Measurements from ENCODE around the gene DGCR8.

DGCR8 gene

GRCh38 chr22:20102203-20102780, 22.3 kb downstream of the DGCR8 start:
- TF ChIP-seq CTCF (IDR thresholded peaks at IDR 0.05; ENCODE audit: low read length, missing control alignments) = no peak
- no peak overlapping the region for H3K4me3 ChIP-seq (replicated peaks; ENCODE audit: low read depth, low read length)
- DNase-seq (ENCODE audit: low read depth) = no peak

GRCh38 chr22:20105456-20106204, 25.6 kb downstream of the DGCR8 start:
- no peak overlapping the region for H3K4me3 ChIP-seq (replicated peaks; ENCODE audit: low read depth, low read length)
- no peak for DNase-seq (ENCODE audit: low read depth)
- no peak for TF ChIP-seq CTCF (IDR thresholded peaks at IDR 0.05; ENCODE audit: low read length, missing control alignments)

- TF ChIP-seq CTCF (IDR thresholded peaks at IDR 0.05; ENCODE audit: low read length, missing control alignments) = no peak
- no peak for DNase-seq (ENCODE audit: low read depth)
- H3K4me3 ChIP-seq (replicated peaks; ENCODE audit: low read depth, low read length) = no peak overlapping the region
These were observed 26.3 kb downstream of the DGCR8 start for GRCh38 chr22:20106205-20106848.

GRCh38 chr22:20106849-20107237, 26.8 kb downstream of the DGCR8 start:
- H3K4me3 ChIP-seq (replicated peaks; ENCODE audit: low read depth, low read length) = no peak overlapping the region
- DNase-seq (ENCODE audit: low read depth) = no peak
- no peak for TF ChIP-seq CTCF (IDR thresholded peaks at IDR 0.05; ENCODE audit: low read length, missing control alignments)

- no peak overlapping the region for H3K4me3 ChIP-seq (replicated peaks; ENCODE audit: low read depth, low read length)
- no peak for DNase-seq (ENCODE audit: low read depth)
- TF ChIP-seq CTCF (IDR thresholded peaks at IDR 0.05; ENCODE audit: low read length, missing control alignments) = no peak
These were observed 27.4 kb downstream of the DGCR8 start for GRCh38 chr22:20107471-20107901.

- TF ChIP-seq CTCF (IDR thresholded peaks at IDR 0.05; ENCODE audit: low read length, missing control alignments) = no peak
- no peak for DNase-seq (ENCODE audit: low read depth)
These were observed 28.1 kb downstream of the DGCR8 start for GRCh38 chr22:20107951-20108756.

More at GRCh38 chr22:20107951-20108756, 28.1 kb downstream of the DGCR8 start:
- no peak overlapping the region for H3K4me3 ChIP-seq (replicated peaks; ENCODE audit: low read depth, low read length)
